Fibroblast of pulmonary artery (primary cell): ENCODE data around the gene PTMS.
"Not testable (repeated sequence)": the region's sequence is repeated elsewhere in the genome, so short reads cannot be mapped to it uniquely, and the experiment has no call there.

Source experiments
- DNase-seq: peaks from one replicate; pipeline ENCODE4 v3.0.0-alpha.2; 2010; ENCODE audit warnings: low read depth
- H3K4me3 ChIP-seq: replicated peaks from 2 replicates; pipeline ENCODE4 v1.5.1; 2011; ENCODE audit warnings: low read depth, mild to moderate bottlenecking, control low read depth, low read length, moderate library complexity
- CTCF ChIP-seq: IDR thresholded peaks from 2 replicates; pipeline ENCODE4 v1.5.1; 2011; ENCODE audit warnings: mild to moderate bottlenecking, control low read depth, low read length, inconsistent platforms; ENCODE audit errors: missing control alignments

The PTMS gene

GRCh38 chr12:6729186-6729585 is 37.0 kb upstream of the PTMS start:
- no peak for TF ChIP-seq CTCF
- H3K4me3 ChIP-seq: no peak overlapping the region

GRCh38 chr12:6730169-6730568 is 36.0 kb upstream of the PTMS start:
- DNase-seq: no peak
- TF ChIP-seq CTCF: no peak
- H3K4me3 ChIP-seq: no peak overlapping the region

More at GRCh38 chr12:6729186-6729585, 37.0 kb upstream of the PTMS start:
- no peak for DNase-seq

DNA sequence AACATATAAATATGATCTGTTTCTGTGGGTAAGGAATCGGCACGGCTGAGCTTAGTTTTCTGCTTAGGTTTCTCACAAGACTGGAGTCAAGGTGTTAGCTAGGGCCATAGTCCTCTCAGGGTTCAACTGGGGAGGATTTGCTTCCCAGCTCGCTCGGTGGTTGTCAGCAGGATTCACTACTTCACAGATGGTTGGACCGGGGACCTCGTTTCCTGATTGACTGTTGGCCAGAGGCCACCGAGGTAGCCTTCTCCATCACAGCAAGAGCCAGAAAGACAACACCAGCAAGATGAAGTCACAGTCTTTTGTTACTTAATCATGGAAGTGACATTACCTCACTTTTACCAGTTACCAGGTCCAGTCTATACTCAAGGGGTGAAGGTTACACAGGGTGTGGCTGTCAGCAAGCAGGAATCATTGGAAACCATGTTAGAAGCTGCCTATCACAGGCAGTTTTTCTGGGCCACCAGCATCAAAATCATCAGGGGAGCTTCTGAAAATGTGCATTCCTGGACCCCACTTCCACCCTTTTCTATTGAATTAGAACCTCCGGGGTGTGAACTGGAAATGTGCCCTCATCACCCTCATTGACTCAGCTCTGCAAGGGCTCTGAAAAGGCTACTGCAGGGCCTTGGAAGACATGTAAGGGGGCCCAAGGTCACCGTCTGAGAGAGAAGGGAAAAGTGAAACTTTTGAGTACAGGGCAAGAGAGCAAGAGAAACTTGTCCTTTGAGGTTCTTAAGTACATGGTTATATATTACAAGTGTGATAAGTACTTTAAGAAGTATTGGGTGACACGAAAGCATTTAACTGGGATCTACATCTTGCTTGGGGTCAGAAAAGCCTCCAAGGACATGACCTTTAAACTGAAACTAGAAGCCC is 31.4 kb upstream of the PTMS start:
- no peak overlapping the region for H3K4me3 ChIP-seq
- no peak for TF ChIP-seq CTCF
- DNase-seq: no peak

GRCh38 chr12:6735448-6736191 is 30.5 kb upstream of the PTMS start:
- no peak overlapping the region for H3K4me3 ChIP-seq
- peak; percentile 69 for DNase-seq
- TF ChIP-seq CTCF: peak; percentile 77

GRCh38 chr12:6736754-6737153 is 29.4 kb upstream of the PTMS start:
- TF ChIP-seq CTCF: no peak
- DNase-seq: no peak
- no peak overlapping the region for H3K4me3 ChIP-seq

- DNase-seq: not testable (repeated sequence)
Observed at GRCh38 chr12:6742080-6742479, 24.1 kb upstream of the PTMS start.

DNA sequence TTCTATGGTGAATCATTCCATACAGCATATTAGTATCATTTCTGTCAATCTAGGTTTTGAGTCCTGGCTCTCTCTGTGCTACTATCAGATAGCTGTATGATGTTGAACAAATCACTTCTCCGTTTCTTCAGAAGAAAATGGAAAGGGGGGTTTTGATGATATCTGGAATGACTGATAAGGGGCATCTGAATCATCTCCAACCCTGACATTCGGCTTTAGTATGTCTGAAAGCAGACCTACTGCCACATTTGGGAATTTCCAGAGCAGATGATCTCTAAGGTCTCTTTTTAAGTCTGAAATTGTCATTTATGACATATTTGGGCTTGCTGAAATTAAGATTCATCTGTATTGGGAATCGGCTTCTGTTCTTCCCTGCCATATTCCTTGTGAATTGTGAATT is 23.3 kb upstream of the PTMS start:
- TF ChIP-seq CTCF: no peak
- H3K4me3 ChIP-seq: no peak overlapping the region
- DNase-seq: no peak

More at GRCh38 chr12:6742080-6742479, 24.1 kb upstream of the PTMS start:
- not testable (repeated sequence) for H3K4me3 ChIP-seq

- H3K4me3 ChIP-seq, DNase-seq: not testable (repeated sequence)
Observed at GRCh38 chr12:6743300-6743699, 22.9 kb upstream of the PTMS start.
